ENCODE data around the gene MCM3AP. TPM values are rescaled to one million over a fixed set of nuclear protein-coding genes. Genes with fewer than 3 reads are reported as not detected.
"Not testable (repeated sequence)": the region's sequence is repeated elsewhere in the genome, so short reads cannot be mapped to it uniquely, and the experiment has no call there.

MCM3AP gene
- polyA plus RNA-seq, 4 donors = 65.3 to 106 (median 73.4) TPM

GRCh38 chr21:46245213-46245915 lies 40.0 kb downstream of the MCM3AP start:
- no peak for DNase-seq (ENCODE audit: low read depth in 4 of 4, low spot score in 3 of 4)

DNA sequence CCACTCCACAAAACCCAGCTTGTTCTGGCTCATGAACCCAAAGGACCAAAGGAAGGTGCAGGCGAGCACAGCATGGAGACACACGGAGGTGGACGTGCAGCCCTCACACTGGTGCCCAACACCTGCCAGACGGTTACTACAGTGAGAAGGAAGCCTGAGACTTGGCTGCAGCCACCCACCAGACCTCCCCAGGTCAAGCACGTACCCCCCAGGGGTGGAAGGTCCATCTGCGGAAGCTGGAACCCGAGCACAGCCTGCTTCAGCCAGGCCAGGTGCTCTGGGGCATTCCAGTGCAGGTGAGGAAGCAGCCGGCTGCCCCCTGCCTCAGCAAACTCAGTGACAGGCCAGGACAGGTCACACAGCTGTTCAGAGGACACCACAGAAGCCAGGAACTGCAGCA lies 40.8 kb downstream of the MCM3AP start:
- DNase-seq (ENCODE audit: low read depth in 4 of 4, low spot score in 3 of 4) = no peak

GRCh38 chr21:46243960-46244361 lies 41.5 kb downstream of the MCM3AP start:
- DNase-seq (ENCODE audit: low read depth in 4 of 4, low spot score in 3 of 4) = no peak

GRCh38 chr21:46243325-46243724 lies 42.1 kb downstream of the MCM3AP start:
- DNase-seq (ENCODE audit: low read depth in 4 of 4, low spot score in 3 of 4) = no peak

DNA sequence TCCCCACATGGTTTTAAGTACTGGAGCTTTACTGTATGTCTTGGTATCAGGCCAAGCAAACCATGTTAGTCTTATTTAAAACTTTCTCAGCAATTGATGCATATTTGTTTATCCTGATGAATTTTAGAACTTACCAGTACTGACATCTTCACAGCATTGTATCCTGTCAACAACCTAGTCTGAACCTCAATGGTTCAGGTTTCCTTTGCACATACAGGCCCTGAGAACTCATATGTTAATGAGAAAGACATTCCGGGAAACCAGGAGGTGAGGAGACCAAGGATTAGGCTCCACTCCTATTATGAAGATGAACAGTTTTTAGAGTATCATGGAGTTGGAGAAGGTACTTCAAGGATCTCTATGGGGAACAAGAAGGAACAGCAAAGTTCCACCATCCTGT lies 43.8 kb downstream of the MCM3AP start:
- not testable (repeated sequence) for DNase-seq (ENCODE audit: low read depth in 4 of 4, low spot score in 3 of 4)

DNA sequence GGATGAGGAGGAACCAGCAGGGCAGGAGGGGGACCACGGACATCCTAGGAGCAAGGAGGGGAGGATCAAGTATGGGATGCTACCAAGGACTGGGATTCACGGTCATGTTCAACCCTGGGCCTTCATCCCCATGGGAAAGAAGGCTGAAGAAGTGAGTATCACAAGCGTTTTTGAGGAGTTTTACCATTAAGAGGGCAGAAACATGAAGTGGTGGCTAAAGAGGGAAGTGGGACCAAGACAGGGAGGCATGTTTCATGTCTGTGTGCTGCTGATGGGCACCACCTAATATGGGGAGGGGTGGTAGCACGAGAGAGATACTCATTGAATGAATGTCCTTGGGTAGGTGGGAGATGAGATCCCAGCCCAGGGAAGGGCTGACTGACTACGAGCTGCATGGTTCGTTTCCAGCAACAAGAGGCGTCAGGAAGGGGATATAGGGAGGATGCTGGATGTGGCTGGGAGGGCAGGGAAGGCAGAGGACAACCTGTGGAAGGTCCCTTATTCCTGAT lies 45.5 kb downstream of the MCM3AP start:
- no peak for DNase-seq (ENCODE audit: low read depth in 4 of 4, low spot score in 3 of 4)

DNA sequence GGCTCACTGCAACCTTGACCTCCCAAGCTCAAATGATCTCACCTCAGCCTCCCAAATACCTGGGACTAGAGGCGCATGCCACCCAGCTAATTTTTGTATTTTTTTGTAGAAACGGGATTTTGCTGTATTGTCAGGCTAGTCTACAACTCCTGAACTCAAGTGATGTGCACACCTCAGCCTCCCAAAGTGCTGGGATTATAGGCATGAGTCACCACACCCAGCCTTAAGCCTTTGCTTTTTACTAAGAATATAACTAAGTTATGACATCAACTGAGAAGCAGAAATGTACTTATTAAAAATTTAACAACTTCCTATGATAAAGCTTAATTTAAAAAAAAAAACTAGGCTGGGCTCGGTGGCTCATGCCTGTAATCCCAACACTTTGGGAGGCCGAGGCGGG lies 47.9 kb downstream of the MCM3AP start:
- no peak for DNase-seq (ENCODE audit: low read depth in 4 of 4, low spot score in 3 of 4)

GRCh38 chr21:46234436-46234950 lies 50.9 kb downstream of the MCM3AP start:
- DNase-seq (ENCODE audit: low read depth in 4 of 4, low spot score in 3 of 4) = no peak

DNA sequence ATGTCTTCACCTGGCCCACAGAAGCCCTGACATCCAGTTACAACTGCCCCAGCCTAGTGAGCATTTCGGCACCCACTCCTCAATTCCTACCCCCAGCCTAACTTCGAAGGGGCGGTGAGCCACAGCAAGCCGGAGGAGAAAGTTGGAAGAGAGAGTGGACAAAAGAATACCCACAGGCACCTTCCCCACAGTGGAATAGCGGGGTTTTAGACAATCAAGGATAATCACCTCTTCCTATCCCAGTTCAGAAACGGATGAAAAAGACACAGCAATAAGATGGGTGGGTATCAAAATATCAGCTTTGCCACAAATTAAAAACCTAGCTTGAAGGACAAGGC lies 55.5 kb downstream of the MCM3AP start:
- DNase-seq (ENCODE audit: low read depth in 4 of 4, low spot score in 3 of 4) = no peak

DNA sequence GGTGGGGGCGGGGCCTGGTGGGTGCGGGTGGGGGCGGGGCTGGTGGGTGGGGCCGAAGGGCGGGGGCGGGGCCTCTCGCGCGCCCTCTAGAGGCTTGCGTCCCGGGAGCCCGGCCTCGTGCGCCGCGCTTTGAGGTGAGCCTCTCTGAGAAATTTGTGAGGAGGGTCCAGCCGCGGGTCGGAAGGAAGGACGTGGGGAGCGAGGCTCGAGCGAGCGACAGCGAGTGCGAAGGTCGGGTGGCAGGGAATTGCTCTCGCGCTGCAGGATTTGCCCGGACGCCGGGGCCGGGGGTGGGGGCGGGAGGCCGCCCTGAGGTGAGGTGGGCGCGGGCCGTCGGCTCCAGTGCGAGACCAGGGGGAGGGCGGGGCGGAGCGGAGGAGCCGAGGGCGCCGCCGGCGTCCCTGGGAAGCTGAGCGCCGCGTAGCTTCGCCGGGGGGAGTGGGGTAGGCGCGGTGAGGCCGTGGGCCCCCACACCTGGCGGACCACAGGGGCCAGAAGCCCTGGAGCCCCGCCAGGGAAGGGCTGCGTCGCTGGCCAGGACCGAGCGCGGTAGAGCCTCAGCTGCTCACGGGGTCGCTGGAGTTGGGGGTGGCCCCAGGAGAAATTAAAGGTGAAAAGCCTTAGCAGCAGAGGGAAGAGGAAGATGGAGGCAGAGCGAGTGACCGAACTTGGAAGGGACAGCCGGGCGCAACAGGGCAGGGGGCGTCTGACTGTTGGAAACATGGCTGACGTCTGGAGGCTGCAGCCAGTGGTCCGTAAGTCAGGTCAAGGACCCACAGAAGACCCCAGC lies 56.1 kb downstream of the MCM3AP start:
- peak in 1 of 4 donors; percentile 18 for DNase-seq (ENCODE audit: low read depth in 4 of 4, low spot score in 3 of 4)

DNA sequence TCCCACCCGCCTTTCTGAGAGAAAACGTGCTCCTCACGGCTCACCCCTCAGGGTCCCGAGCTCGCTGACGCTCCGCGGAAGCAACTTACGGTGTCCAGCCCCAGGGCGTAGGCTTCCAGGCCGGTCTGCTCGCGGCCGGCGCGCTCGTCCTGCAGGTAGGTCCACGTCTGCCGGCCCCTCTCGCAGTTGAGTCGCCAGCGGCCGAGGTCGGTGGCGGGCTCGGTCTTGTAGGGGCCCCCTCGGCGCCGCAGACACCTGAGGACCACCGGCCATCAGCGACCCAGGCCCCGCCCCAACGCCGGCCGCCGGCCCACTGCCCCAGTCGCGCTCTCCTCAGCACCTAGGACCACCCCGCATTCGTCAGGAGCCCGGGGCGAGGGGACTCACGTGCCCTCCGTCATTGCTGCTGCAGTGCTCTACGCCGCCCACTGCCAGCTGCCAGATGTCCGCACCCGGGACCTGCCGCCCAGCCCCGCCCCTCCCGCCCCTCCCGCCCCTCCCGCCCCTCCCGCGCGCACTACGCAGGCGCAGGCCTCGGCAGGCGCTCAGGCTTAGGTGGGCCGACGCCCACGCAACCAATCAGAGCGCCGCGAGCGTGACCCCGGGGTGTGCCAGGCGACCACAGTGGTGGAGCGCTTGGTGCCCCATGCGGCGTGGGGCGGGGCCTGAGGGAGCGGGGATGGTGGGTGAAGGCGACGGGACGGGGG lies 56.9 kb downstream of the MCM3AP start, which contains the start of gene LSS:
LSS (minus strand) TSS at position 430 of the 707 bp plus-strand sequence; CDS start at position 401, 29 bp downstream.
- DNase-seq (ENCODE audit: low read depth in 4 of 4, low spot score in 3 of 4) = peak; percentile 86 to 94 (median 90)

GRCh38 chr21:46227811-46228344 lies 57.5 kb downstream of the MCM3AP start:
- DNase-seq (ENCODE audit: low read depth in 4 of 4, low spot score in 3 of 4) = no peak

- no peak for DNase-seq (ENCODE audit: low read depth in 4 of 4, low spot score in 3 of 4)
These were observed 58.4 kb downstream of the MCM3AP start for GRCh38 chr21:46226920-46227599.

DNA sequence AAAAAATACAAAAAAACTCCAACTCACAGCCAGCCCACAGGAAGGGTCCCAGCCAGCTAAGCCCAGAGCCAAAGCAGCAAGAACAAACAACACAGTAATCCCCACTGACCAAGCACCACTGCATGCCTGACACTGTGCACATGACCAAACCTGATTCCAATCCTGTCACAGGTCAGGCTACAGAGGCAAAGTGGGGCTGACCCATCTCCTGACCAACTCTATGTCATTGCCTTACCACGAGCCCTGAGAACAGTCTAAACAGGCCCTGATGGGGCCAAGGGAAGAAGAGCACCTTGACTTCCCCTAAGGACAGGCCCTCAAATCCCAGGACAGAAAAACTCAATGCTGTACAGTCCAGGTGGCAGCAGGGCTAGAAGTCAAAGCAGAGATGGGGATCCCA lies 59.3 kb downstream of the MCM3AP start:
- DNase-seq (ENCODE audit: low read depth in 4 of 4, low spot score in 3 of 4) = no peak

DNA sequence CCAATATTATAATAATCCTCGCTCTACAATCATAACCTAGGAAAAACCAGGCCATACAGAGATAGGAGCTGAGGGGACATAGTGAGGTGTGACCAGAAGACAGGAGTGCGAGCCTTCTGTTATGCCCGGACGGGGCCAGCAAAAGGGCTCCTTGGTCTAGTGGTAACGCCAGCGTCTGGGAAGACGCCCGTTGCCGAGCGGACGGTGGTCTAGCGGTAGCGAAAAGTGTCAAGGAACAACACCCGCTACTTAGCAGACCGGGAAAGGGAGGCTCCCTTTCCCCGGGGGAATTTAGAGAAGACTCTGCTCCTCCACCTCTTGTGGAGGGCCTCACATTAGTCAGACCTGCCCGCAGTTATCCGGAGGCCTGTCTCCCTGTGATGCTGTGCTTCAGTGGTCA lies 61.8 kb downstream of the MCM3AP start:
- DNase-seq (ENCODE audit: low read depth in 4 of 4, low spot score in 3 of 4) = not testable (repeated sequence)

DNA sequence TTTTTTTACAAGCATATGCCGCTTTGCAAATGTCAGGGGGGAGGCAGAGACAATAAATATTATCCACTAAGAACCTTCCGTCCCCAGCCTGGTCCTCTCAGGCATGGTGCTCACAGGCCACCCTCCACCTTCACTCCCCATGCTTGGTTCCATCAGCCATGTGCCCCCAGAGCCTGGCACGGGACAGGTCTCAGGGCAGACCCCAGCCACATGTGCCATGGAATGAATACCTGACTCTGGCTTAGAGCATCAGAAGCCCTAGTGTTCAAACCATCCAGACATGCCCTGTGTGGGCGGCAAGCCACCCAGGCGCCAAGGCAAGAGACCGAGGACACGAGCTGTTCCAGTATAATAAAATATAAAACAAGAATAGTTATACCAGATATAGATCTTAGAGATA lies 62.2 kb downstream of the MCM3AP start:
- DNase-seq (ENCODE audit: low read depth in 4 of 4, low spot score in 3 of 4) = no peak

- no peak for DNase-seq (ENCODE audit: low read depth in 4 of 4, low spot score in 3 of 4)
These were observed 62.8 kb downstream of the MCM3AP start for GRCh38 chr21:46222436-46223116.

GRCh38 chr21:46221664-46222435 lies 63.6 kb downstream of the MCM3AP start:
- no peak for DNase-seq (ENCODE audit: low read depth in 4 of 4, low spot score in 3 of 4)

- no peak for DNase-seq (ENCODE audit: low read depth in 4 of 4, low spot score in 3 of 4)
These were observed 64.6 kb downstream of the MCM3AP start for GRCh38 chr21:46220847-46221246.
